SK-N-SH treated with all-trans-retinoic acid at 6 μM for 48 hours (cell line): ENCODE measurements around the gene ARPC1B.
"Not testable (repeated sequence)": the region's sequence is repeated elsewhere in the genome, so short reads cannot be mapped to it uniquely, and the experiment has no call there.

Experiments used
- ATAC-seq: fragments of 200-7000 bp; cut with Tn5 transposase; 3 replicates; pipeline ENCODE4 v1.9.1; 2020; ENCODE audit warnings: mild to moderate bottlenecking, moderate library complexity
- ARNTL ChIP-seq: fragments of 450-650 bp; formaldehyde crosslinking; IDR thresholded peaks from 2 replicates; pipeline ENCODE4 v1.5.0; 2020; ENCODE audit warnings: low read depth, mild to moderate bottlenecking, moderate library complexity, borderline replicate concordance
- BACH2 ChIP-seq: fragments of 250-450 bp; sonication (Bioruptor Pico); IDR thresholded peaks from 2 replicates; pipeline ENCODE4 v1.9.0; 2021; ENCODE audit warnings: mild to moderate bottlenecking, borderline replicate concordance
- CSDC2 ChIP-seq: fragments of 250-450 bp; sonication (Bioruptor Pico); IDR thresholded peaks from 2 replicates; pipeline ENCODE4 v1.5.0; 2020; ENCODE audit warnings: mild to moderate bottlenecking, moderate library complexity
- ESRRG ChIP-seq: fragments of 250-450 bp; sonication (Bioruptor Pico); IDR thresholded peaks from 2 replicates; pipeline ENCODE4 v1.6.1; 2021; ENCODE audit warnings: mild to moderate bottlenecking
- GLIS3 ChIP-seq: fragments of 250-450 bp; sonication (Bioruptor Pico); IDR thresholded peaks from 2 replicates; pipeline ENCODE4 v1.5.0; 2020; ENCODE audit warnings: mild to moderate bottlenecking, moderate library complexity
- ISL1 ChIP-seq: fragments of 250-450 bp; sonication (Bioruptor Pico); IDR thresholded peaks from 2 replicates; pipeline ENCODE4 v2.1.2; 2022; ENCODE audit warnings: mild to moderate bottlenecking, moderate library complexity
- OSR1 ChIP-seq: fragments of 250-450 bp; sonication (Bioruptor Pico); IDR thresholded peaks from 2 replicates; pipeline ENCODE4 v1.8.0; 2022; ENCODE audit warnings: moderate library complexity, mild to moderate bottlenecking, inconsistent platforms
- PPARA ChIP-seq: fragments of 250-450 bp; sonication (Bioruptor Pico); IDR thresholded peaks from 2 replicates; pipeline ENCODE4 v1.5.0; 2020; ENCODE audit warnings: mild to moderate bottlenecking, borderline replicate concordance
- RARB ChIP-seq: fragments of 250-450 bp; sonication (Bioruptor Pico); IDR thresholded peaks from 2 replicates; pipeline ENCODE4 v1.8.0; 2021; ENCODE audit warnings: mild to moderate bottlenecking, moderate library complexity
- SNAI2 ChIP-seq: fragments of 250-450 bp; sonication (Bioruptor Pico); IDR thresholded peaks from 2 replicates; pipeline ENCODE4 v1.5.0; 2020; ENCODE audit warnings: mild to moderate bottlenecking, moderate library complexity
- TCF4 ChIP-seq: fragments of 250-450 bp; sonication (Bioruptor Pico); IDR thresholded peaks from 2 replicates; pipeline ENCODE4 v1.8.0; 2021; ENCODE audit warnings: mild to moderate bottlenecking, moderate library complexity, borderline replicate concordance
- TOX ChIP-seq: fragments of 250-450 bp; sonication (Bioruptor Pico); IDR thresholded peaks from 2 replicates; pipeline ENCODE4 v1.8.0; 2021; ENCODE audit warnings: mild to moderate bottlenecking, moderate library complexity, borderline replicate concordance
- ZC3H10 ChIP-seq: fragments of 250-450 bp; sonication (Bioruptor Pico); IDR thresholded peaks from 2 replicates; pipeline ENCODE4 v1.5.1; 2021; ENCODE audit warnings: mild to moderate bottlenecking, moderate library complexity
- ZFP3 ChIP-seq: fragments of 250-450 bp; sonication (Bioruptor Pico); IDR thresholded peaks from 2 replicates; pipeline ENCODE4 v1.5.0; 2020; ENCODE audit warnings: mild to moderate bottlenecking, moderate library complexity
- ZFP30 ChIP-seq: fragments of 450-650 bp; formaldehyde crosslinking; IDR thresholded peaks from 2 replicates; pipeline ENCODE4 v1.5.0; 2022; ENCODE audit warnings: mild to moderate bottlenecking, moderate library complexity
- ZNF565 ChIP-seq: fragments of 450-650 bp; formaldehyde crosslinking; conservative IDR thresholded peaks from 2 replicates; pipeline ENCODE4 v1.5.0; 2020; ENCODE audit warnings: low read depth, mild to moderate bottlenecking, moderate library complexity
- ZNF70 ChIP-seq: fragments of 450-650 bp; formaldehyde crosslinking; IDR thresholded peaks from 2 replicates; pipeline ENCODE4 v1.5.0; 2020; ENCODE audit warnings: mild to moderate bottlenecking, moderate library complexity
- ZNF8 ChIP-seq: fragments of 450-650 bp; formaldehyde crosslinking; IDR thresholded peaks from 2 replicates; pipeline ENCODE4 v1.5.0; 2020; ENCODE audit warnings: mild to moderate bottlenecking, moderate library complexity
- TF ChIP-seq, protein P1 (sequence below): fragments of 250-450 bp; sonication (Bioruptor Pico); IDR thresholded peaks from 2 replicates; pipeline ENCODE4 v1.5.0; 2020; ENCODE audit warnings: mild to moderate bottlenecking, moderate library complexity
- TF ChIP-seq, protein P2 (sequence below): fragments of 250-450 bp; sonication (Bioruptor Pico); IDR thresholded peaks from 2 replicates; pipeline ENCODE4 v1.5.1; 2021; ENCODE audit warnings: mild to moderate bottlenecking, moderate library complexity
- TF ChIP-seq, protein P3 (sequence below): fragments of 250-450 bp; sonication (Bioruptor Pico); IDR thresholded peaks from 2 replicates; pipeline ENCODE4 v1.8.0; 2021; ENCODE audit warnings: low read depth, mild to moderate bottlenecking, moderate library complexity, borderline replicate concordance
- TF ChIP-seq, protein P4 (sequence below): fragments of 250-450 bp; sonication (Bioruptor Pico); IDR thresholded peaks from 2 replicates; pipeline ENCODE4 v1.5.1; 2020; ENCODE audit warnings: low read depth, mild to moderate bottlenecking, moderate library complexity
- TF ChIP-seq, protein P5 (sequence below): fragments of 250-450 bp; sonication (Bioruptor Pico); IDR thresholded peaks from 2 replicates; pipeline ENCODE4 v1.8.0; 2020; ENCODE audit warnings: mild to moderate bottlenecking, moderate library complexity, borderline replicate concordance

ARPC1B gene

DNA sequence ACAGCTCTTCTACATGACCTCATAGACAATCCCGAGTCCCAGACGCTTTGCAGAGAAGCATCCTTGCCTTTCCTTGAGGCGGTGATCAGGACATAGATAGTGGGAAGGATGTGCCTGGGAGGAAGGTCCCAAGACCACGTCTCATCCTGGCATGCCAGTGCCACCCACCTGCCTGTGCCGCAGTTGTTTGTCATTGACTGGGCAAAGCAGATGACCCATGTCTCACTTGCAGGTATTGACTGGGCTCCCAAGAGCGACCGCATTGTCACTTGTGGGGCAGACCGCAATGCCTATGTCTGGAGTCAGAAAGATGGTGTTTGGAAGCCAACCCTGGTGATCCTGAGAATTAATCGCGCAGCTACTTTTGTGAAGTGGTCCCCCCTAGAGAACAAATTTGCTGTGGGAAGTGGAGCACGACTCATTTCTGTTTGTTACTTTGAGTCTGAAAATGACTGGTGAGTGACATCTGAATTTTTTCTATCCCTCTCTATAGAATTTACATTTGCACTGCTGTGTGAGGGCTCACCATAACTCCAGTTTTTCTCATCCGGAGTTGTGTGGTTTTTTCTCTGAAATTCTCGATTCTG is 30.4 kb upstream of the ARPC1B start:
- no peak for ATAC-seq
- TF ChIP-seq, protein P1, sequence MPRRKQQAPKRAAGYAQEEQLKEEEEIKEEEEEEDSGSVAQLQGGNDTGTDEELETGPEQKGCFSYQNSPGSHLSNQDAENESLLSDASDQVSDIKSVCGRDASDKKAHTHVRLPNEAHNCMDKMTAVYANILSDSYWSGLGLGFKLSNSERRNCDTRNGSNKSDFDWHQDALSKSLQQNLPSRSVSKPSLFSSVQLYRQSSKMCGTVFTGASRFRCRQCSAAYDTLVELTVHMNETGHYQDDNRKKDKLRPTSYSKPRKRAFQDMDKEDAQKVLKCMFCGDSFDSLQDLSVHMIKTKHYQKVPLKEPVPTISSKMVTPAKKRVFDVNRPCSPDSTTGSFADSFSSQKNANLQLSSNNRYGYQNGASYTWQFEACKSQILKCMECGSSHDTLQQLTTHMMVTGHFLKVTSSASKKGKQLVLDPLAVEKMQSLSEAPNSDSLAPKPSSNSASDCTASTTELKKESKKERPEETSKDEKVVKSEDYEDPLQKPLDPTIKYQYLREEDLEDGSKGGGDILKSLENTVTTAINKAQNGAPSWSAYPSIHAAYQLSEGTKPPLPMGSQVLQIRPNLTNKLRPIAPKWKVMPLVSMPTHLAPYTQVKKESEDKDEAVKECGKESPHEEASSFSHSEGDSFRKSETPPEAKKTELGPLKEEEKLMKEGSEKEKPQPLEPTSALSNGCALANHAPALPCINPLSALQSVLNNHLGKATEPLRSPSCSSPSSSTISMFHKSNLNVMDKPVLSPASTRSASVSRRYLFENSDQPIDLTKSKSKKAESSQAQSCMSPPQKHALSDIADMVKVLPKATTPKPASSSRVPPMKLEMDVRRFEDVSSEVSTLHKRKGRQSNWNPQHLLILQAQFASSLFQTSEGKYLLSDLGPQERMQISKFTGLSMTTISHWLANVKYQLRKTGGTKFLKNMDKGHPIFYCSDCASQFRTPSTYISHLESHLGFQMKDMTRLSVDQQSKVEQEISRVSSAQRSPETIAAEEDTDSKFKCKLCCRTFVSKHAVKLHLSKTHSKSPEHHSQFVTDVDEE (CRISPR knock-in tag): no peak
- no peak for TF ChIP-seq TCF4 (CRISPR knock-in tag)
- TF ChIP-seq, protein P2, sequence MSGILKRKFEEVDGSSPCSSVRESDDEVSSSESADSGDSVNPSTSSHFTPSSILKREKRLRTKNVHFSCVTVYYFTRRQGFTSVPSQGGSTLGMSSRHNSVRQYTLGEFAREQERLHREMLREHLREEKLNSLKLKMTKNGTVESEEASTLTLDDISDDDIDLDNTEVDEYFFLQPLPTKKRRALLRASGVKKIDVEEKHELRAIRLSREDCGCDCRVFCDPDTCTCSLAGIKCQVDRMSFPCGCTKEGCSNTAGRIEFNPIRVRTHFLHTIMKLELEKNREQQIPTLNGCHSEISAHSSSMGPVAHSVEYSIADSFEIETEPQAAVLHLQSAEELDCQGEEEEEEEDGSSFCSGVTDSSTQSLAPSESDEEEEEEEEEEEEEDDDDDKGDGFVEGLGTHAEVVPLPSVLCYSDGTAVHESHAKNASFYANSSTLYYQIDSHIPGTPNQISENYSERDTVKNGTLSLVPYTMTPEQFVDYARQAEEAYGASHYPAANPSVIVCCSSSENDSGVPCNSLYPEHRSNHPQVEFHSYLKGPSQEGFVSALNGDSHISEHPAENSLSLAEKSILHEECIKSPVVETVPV: no peak
- TF ChIP-seq ESRRG (CRISPR knock-in tag): no peak
- TF ChIP-seq ZFP3: no peak
- TF ChIP-seq ZFP30 (CRISPR knock-in tag): no peak
- TF ChIP-seq ZNF8 (CRISPR knock-in tag): no peak
- TF ChIP-seq RARB: no peak
- TF ChIP-seq CSDC2 (CRISPR knock-in tag): no peak
- TF ChIP-seq, protein P3, sequence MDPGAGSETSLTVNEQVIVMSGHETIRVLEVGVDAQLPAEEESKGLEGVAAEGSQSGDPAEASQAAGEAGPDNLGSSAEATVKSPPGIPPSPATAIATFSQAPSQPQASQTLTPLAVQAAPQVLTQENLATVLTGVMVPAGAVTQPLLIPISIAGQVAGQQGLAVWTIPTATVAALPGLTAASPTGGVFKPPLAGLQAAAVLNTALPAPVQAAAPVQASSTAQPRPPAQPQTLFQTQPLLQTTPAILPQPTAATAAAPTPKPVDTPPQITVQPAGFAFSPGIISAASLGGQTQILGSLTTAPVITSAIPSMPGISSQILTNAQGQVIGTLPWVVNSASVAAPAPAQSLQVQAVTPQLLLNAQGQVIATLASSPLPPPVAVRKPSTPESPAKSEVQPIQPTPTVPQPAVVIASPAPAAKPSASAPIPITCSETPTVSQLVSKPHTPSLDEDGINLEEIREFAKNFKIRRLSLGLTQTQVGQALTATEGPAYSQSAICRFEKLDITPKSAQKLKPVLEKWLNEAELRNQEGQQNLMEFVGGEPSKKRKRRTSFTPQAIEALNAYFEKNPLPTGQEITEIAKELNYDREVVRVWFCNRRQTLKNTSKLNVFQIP (CRISPR knock-in tag): no peak
- no peak for TF ChIP-seq ZNF70 (CRISPR knock-in tag)
- TF ChIP-seq ZNF565: no peak
- TF ChIP-seq BACH2 (CRISPR knock-in tag): no peak
- TF ChIP-seq ARNTL (CRISPR knock-in tag): no peak
- no peak for TF ChIP-seq OSR1
- no peak for TF ChIP-seq PPARA (CRISPR knock-in tag)
- no peak for TF ChIP-seq SNAI2
- TF ChIP-seq ISL1: no peak
- TF ChIP-seq, protein P4, sequence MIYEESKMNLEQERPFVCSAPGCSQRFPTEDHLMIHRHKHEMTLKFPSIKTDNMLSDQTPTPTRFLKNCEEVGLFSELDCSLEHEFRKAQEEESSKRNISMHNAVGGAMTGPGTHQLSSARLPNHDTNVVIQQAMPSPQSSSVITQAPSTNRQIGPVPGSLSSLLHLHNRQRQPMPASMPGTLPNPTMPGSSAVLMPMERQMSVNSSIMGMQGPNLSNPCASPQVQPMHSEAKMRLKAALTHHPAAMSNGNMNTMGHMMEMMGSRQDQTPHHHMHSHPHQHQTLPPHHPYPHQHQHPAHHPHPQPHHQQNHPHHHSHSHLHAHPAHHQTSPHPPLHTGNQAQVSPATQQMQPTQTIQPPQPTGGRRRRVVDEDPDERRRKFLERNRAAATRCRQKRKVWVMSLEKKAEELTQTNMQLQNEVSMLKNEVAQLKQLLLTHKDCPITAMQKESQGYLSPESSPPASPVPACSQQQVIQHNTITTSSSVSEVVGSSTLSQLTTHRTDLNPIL (CRISPR knock-in tag): no peak
- TF ChIP-seq TOX (CRISPR knock-in tag): no peak

DNA sequence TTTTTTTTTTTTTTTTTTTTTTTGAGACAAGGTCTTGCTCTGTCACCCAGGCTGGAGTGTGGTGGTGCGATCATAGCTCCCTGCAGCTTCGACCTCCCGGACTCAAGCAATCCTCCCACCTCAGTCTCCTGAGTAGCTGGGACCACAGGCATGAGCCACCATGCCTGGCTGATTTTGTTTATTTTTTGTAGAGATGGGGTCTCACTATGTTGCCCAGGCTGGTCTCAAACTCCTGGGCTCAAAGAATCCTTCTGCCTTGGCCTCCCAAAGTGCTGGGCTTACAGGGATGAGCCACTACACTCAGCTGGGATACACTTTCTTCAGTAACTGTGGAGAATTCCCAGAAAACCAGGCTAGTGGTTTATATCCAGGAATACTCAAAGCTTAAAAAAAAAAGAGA is 23.9 kb upstream of the ARPC1B start:
- ATAC-seq: not testable (repeated sequence)

DNA sequence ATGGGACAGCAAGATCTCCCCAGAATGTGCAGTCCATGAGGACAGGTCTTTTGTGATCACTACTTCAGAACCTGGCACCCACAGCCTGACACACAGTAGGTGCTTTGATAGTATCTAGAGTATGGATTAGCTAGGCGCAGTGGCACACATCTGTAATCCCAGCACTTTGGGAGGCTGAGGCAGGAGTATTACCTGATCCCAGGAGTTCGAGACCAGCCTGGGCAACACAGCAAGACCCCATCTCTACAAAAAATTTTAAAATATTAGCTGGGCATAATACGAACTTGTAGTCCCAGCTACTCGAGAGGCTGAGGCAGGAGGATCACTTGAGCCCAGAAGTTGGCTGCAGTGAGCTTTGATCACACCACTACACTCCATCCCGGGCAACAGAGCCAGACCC is 22.3 kb upstream of the ARPC1B start:
- no peak for TF ChIP-seq ZFP3
- no peak for TF ChIP-seq ZFP30 (CRISPR knock-in tag)
- TF ChIP-seq, protein P3 (CRISPR knock-in tag): no peak
- TF ChIP-seq ISL1: no peak
- TF ChIP-seq TOX (CRISPR knock-in tag): no peak
- TF ChIP-seq ZNF565: no peak
- TF ChIP-seq, protein P4 (CRISPR knock-in tag): no peak
- TF ChIP-seq CSDC2 (CRISPR knock-in tag): no peak
- no peak for TF ChIP-seq ZC3H10 (CRISPR knock-in tag)
- no peak for TF ChIP-seq GLIS3 (CRISPR knock-in tag)
- TF ChIP-seq ZNF8 (CRISPR knock-in tag): no peak
- no peak for TF ChIP-seq ARNTL (CRISPR knock-in tag)
- no peak for TF ChIP-seq PPARA (CRISPR knock-in tag)
- TF ChIP-seq TCF4 (CRISPR knock-in tag): no peak
- TF ChIP-seq, protein P5, sequence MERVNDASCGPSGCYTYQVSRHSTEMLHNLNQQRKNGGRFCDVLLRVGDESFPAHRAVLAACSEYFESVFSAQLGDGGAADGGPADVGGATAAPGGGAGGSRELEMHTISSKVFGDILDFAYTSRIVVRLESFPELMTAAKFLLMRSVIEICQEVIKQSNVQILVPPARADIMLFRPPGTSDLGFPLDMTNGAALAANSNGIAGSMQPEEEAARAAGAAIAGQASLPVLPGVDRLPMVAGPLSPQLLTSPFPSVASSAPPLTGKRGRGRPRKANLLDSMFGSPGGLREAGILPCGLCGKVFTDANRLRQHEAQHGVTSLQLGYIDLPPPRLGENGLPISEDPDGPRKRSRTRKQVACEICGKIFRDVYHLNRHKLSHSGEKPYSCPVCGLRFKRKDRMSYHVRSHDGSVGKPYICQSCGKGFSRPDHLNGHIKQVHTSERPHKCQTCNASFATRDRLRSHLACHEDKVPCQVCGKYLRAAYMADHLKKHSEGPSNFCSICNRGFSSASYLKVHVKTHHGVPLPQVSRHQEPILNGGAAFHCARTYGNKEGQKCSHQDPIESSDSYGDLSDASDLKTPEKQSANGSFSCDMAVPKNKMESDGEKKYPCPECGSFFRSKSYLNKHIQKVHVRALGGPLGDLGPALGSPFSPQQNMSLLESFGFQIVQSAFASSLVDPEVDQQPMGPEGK (CRISPR knock-in tag): no peak
- TF ChIP-seq ZNF70 (CRISPR knock-in tag): no peak
- TF ChIP-seq ESRRG (CRISPR knock-in tag): no peak
- no peak for TF ChIP-seq OSR1
- no peak for ATAC-seq
